Measurements from ENCODE around the gene TCIRG1. TPM values are rescaled to one million over a fixed set of nuclear protein-coding genes. Genes with fewer than 3 reads are reported as not detected.
A peak's percentile ranks its signal among the peaks of the same experiment; 100 is the strongest.

The TCIRG1 gene
- total and polyA plus RNA-seq, 2 of the 13 experiments (the other 11 are each of a cell fraction or from before 2014, with no cell fraction given): 48.0 to 69.6 TPM

DNA sequence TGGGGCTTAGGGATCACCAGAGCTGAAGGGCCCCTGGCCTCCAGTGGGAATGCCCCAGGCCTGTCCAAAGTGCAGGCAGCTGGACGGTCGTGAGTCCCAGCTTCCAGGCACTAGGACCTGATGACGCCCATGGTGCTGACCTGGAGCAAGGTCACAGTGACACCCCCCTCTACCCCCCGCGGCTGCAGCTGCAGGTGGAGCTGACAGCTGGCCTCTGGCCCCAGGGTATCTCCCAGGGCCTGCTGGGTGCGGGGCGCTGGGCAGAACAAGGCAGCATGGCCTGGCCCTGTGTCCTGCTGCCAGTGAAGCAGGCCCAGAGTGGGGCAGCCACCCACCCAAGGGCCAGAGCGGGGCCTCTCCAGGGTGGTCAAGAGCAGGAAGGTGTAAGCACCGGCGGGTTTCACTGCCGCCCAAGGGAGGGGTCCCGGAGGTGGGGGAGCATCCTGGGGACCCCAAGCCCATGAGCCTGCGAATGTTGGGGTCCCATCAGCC, 553 bp upstream of the TCIRG1 start (continued):
- TF ChIP-seq SP4 (CRISPR knock-in tag; IDR thresholded peaks at IDR 0.05): peak; percentile 73
- peak; percentile 74 for TF ChIP-seq RCOR2 (CRISPR knock-in tag; IDR thresholded peaks at IDR 0.05)
- TF ChIP-seq, protein P1, sequence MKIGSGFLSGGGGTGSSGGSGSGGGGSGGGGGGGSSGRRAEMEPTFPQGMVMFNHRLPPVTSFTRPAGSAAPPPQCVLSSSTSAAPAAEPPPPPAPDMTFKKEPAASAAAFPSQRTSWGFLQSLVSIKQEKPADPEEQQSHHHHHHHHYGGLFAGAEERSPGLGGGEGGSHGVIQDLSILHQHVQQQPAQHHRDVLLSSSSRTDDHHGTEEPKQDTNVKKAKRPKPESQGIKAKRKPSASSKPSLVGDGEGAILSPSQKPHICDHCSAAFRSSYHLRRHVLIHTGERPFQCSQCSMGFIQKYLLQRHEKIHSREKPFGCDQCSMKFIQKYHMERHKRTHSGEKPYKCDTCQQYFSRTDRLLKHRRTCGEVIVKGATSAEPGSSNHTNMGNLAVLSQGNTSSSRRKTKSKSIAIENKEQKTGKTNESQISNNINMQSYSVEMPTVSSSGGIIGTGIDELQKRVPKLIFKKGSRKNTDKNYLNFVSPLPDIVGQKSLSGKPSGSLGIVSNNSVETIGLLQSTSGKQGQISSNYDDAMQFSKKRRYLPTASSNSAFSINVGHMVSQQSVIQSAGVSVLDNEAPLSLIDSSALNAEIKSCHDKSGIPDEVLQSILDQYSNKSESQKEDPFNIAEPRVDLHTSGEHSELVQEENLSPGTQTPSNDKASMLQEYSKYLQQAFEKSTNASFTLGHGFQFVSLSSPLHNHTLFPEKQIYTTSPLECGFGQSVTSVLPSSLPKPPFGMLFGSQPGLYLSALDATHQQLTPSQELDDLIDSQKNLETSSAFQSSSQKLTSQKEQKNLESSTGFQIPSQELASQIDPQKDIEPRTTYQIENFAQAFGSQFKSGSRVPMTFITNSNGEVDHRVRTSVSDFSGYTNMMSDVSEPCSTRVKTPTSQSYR (CRISPR knock-in tag; IDR thresholded peaks at IDR 0.05; ENCODE audit: borderline replicate concordance): peak; percentile 93
- TF ChIP-seq, protein P2, sequence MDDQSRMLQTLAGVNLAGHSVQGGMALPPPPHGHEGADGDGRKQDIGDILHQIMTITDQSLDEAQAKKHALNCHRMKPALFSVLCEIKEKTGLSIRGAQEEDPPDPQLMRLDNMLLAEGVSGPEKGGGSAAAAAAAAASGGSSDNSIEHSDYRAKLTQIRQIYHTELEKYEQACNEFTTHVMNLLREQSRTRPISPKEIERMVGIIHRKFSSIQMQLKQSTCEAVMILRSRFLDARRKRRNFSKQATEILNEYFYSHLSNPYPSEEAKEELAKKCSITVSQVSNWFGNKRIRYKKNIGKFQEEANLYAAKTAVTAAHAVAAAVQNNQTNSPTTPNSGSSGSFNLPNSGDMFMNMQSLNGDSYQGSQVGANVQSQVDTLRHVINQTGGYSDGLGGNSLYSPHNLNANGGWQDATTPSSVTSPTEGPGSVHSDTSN (CRISPR knock-in tag; IDR thresholded peaks at IDR 0.05; ENCODE audit: borderline replicate concordance): no peak
- TF ChIP-seq MEIS1 (CRISPR knock-in tag; IDR thresholded peaks at IDR 0.05; ENCODE audit: borderline replicate concordance): peak; percentile 99
- TF ChIP-seq SETDB1 (CRISPR knock-in tag; IDR thresholded peaks at IDR 0.05; ENCODE audit: borderline replicate concordance): no peak
- TF ChIP-seq, protein P3, sequence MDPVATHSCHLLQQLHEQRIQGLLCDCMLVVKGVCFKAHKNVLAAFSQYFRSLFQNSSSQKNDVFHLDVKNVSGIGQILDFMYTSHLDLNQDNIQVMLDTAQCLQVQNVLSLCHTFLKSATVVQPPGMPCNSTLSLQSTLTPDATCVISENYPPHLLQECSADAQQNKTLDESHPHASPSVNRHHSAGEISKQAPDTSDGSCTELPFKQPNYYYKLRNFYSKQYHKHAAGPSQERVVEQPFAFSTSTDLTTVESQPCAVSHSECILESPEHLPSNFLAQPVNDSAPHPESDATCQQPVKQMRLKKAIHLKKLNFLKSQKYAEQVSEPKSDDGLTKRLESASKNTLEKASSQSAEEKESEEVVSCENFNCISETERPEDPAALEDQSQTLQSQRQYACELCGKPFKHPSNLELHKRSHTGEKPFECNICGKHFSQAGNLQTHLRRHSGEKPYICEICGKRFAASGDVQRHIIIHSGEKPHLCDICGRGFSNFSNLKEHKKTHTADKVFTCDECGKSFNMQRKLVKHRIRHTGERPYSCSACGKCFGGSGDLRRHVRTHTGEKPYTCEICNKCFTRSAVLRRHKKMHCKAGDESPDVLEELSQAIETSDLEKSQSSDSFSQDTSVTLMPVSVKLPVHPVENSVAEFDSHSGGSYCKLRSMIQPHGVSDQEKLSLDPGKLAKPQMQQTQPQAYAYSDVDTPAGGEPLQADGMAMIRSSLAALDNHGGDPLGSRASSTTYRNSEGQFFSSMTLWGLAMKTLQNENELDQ (CRISPR knock-in tag; IDR thresholded peaks at IDR 0.05; ENCODE audit: borderline replicate concordance): no peak; the same call in 1 of the 2 replicates
- TF ChIP-seq ZNF563 (CRISPR knock-in tag; IDR thresholded peaks at IDR 0.05): peak; percentile 93
- no peak for TF ChIP-seq ZBTB8A (CRISPR knock-in tag; IDR thresholded peaks at IDR 0.05; ENCODE audit: borderline replicate concordance, low read depth)
- TF ChIP-seq HNRNPL (IDR thresholded peaks at IDR 0.05; ENCODE audit: low read depth, low read length): 0 out of 2 replicates have a peak, but pooled peaks have one; percentile 81
- TF ChIP-seq FOSL1 (CRISPR knock-in tag; IDR thresholded peaks at IDR 0.05; ENCODE audit: borderline replicate concordance): 0 out of 2 replicates have a peak, but pooled peaks have one; percentile 14
- TF ChIP-seq, protein P4, sequence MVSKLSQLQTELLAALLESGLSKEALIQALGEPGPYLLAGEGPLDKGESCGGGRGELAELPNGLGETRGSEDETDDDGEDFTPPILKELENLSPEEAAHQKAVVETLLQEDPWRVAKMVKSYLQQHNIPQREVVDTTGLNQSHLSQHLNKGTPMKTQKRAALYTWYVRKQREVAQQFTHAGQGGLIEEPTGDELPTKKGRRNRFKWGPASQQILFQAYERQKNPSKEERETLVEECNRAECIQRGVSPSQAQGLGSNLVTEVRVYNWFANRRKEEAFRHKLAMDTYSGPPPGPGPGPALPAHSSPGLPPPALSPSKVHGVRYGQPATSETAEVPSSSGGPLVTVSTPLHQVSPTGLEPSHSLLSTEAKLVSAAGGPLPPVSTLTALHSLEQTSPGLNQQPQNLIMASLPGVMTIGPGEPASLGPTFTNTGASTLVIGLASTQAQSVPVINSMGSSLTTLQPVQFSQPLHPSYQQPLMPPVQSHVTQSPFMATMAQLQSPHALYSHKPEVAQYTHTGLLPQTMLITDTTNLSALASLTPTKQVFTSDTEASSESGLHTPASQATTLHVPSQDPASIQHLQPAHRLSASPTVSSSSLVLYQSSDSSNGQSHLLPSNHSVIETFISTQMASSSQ (IDR thresholded peaks at IDR 0.05; ENCODE audit: low read depth): peak; percentile 27; the same call in 1 of the 2 replicates
- TF ChIP-seq, protein P4 (CRISPR knock-in tag; IDR thresholded peaks at IDR 0.05; ENCODE audit: borderline replicate concordance): peak; percentile 83; the same call in 1 of the 2 replicates
- no peak; the same call in 1 of the 2 replicates for TF ChIP-seq TMF1 (CRISPR knock-in tag; IDR thresholded peaks at IDR 0.05; ENCODE audit: low read depth)
- TF ChIP-seq, protein P5, sequence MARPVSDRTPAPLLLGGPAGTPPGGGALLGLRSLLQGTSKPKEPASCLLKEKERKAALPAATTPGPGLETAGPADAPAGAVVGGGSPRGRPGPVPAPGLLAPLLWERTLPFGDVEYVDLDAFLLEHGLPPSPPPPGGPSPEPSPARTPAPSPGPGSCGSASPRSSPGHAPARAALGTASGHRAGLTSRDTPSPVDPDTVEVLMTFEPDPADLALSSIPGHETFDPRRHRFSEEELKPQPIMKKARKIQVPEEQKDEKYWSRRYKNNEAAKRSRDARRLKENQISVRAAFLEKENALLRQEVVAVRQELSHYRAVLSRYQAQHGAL (CRISPR knock-in tag; IDR thresholded peaks at IDR 0.05; ENCODE audit: not compliant biosample characterization): no peak
- TF ChIP-seq IRF2 (CRISPR knock-in tag; IDR thresholded peaks at IDR 0.05): peak; percentile 84
- TF ChIP-seq ZC3H4 (CRISPR knock-in tag; IDR thresholded peaks at IDR 0.05; ENCODE audit: borderline replicate concordance): peak; percentile 27; the same call in 1 of the 2 replicates

All from HepG2 (cell line).